ENCODE results near the gene PIGQ. TPM values are rescaled to one million over a fixed set of nuclear protein-coding genes. Genes with fewer than 3 reads are reported as not detected.

PIGQ gene
- total RNA-seq, 1 donor from 2014 or later = 86.7 TPM

- Mint-ChIP-seq H3K27ac (no peak overlapping the region), H3K4me1 (peaks cover 7% of the 10 kb centered on the region), H3K36me3 (no peaks in the 10 kb centered on the region), H3K27me3 (ENCODE audit: low read depth) (no peaks in the 10 kb centered on the region), H3K4me3 (no peak overlapping the region), H3K9me3 (no peaks in the 10 kb centered on the region)
- no peak for TF ChIP-seq CTCF (IDR thresholded peaks at IDR 0.05; ENCODE audit: unreplicated experiment)
- DNase-seq (ENCODE audit: low spot score in 2 of 2, unreplicated experiment in 2 of 2) = no peak
Measured at GRCh38 chr16:631808-632358, 62.1 kb downstream of the PIGQ start.

- Mint-ChIP-seq H3K27me3 (ENCODE audit: low read depth) (no peaks in the 10 kb centered on the region), H3K36me3 (no peaks in the 10 kb centered on the region), H3K27ac (no peak overlapping the region), H3K4me3 (no peak overlapping the region), H3K9me3 (no peaks in the 10 kb centered on the region), H3K4me1 (peaks cover 7% of the 10 kb centered on the region)
- no peak for TF ChIP-seq CTCF (IDR thresholded peaks at IDR 0.05; ENCODE audit: unreplicated experiment)
- no peak for DNase-seq (ENCODE audit: low spot score in 2 of 2, unreplicated experiment in 2 of 2)
Measured at GRCh38 chr16:632486-633335, 62.9 kb downstream of the PIGQ start.

GRCh38 chr16:633336-634050, 63.7 kb downstream of the PIGQ start:
- peak overlapping the region; percentile 62 for H3K4me3 Mint-ChIP-seq
- H3K36me3 Mint-ChIP-seq = no peaks in the 10 kb centered on the region
- H3K27me3 Mint-ChIP-seq (ENCODE audit: low read depth) = no peaks in the 10 kb centered on the region
- no peak for TF ChIP-seq CTCF (IDR thresholded peaks at IDR 0.05; ENCODE audit: unreplicated experiment)
- no peak overlapping the region for H3K27ac Mint-ChIP-seq
- DNase-seq (ENCODE audit: low spot score in 2 of 2, unreplicated experiment in 2 of 2) = no peak
- H3K9me3 Mint-ChIP-seq = no peaks in the 10 kb centered on the region
- H3K4me1 Mint-ChIP-seq = peaks cover 7% of the 10 kb centered on the region

Small RNAs within 50 kb of the gene (microRNA-seq; reads per million reads assigned to microRNA genes)
- 1.2 reads per million for gene MIR3176
- gene MIR5587 = 2.1 reads per million

Other genes with a start within 250 kb of the PIGQ start
- gene AXIN1, start 217.2 kb upstream of the PIGQ start, total RNA-seq = 31.1 to 34.0 TPM (median 33.2 TPM) in 3 replicates
- gene MRPL28, start 199.4 kb upstream of the PIGQ start, total RNA-seq = 75.3 to 75.9 TPM (median 75.9 TPM) in 3 replicates
- 48.6 to 51.4 TPM (median 49.0 TPM) in 3 replicates for gene PGAP6, start 188.0 kb upstream of the PIGQ start, total RNA-seq
- gene NME4, start 172.8 kb upstream of the PIGQ start, total RNA-seq = 252 to 258 TPM (median 253 TPM) in 3 replicates
- gene DECR2, start 168.1 kb upstream of the PIGQ start, total RNA-seq = 29.3 to 35.4 TPM (median 31.2 TPM) in 3 replicates
- gene RAB11FIP3, start 144.3 kb upstream of the PIGQ start, total RNA-seq = 53.9 to 68.8 TPM (median 59.7 TPM) in 3 replicates
- 48.2 to 49.1 TPM (median 48.7 TPM) in 3 replicates for gene CAPN15, start 42.3 kb upstream of the PIGQ start, total RNA-seq
- 0.25 TPM in 1 of 3 replicates, not detected in the others for gene PRR35, start 9.6 kb upstream of the PIGQ start, total RNA-seq
- gene NHLRC4, start 3.0 kb upstream of the PIGQ start, total RNA-seq = 2.3 to 3.0 TPM (median 2.7 TPM) in 3 replicates
- gene RAB40C, start 20.1 kb downstream of the PIGQ start, total RNA-seq = 23.2 to 26.2 TPM (median 25.5 TPM) in 3 replicates
- 0.47 to 0.94 TPM (median 0.84 TPM) in 3 replicates for gene WFIKKN1, start 61.0 kb downstream of the PIGQ start, total RNA-seq
- 72.1 to 74.0 TPM (median 73.2 TPM) in 3 replicates for gene METTL26, start 66.3 kb downstream of the PIGQ start, total RNA-seq
- 20.5 to 24.6 TPM (median 21.7 TPM) in 3 replicates for gene MCRIP2, start 71.9 kb downstream of the PIGQ start, total RNA-seq
- 75.9 to 86.9 TPM (median 77.2 TPM) in 3 replicates for gene WDR90, start 79.4 kb downstream of the PIGQ start, total RNA-seq
- 190 to 207 TPM (median 194 TPM) in 3 replicates for gene RHOT2, start 98.2 kb downstream of the PIGQ start, total RNA-seq
- gene RHBDL1, start 105.7 kb downstream of the PIGQ start, total RNA-seq = 5.9 to 6.1 TPM (median 6.0 TPM) in 3 replicates
- 69.4 to 79.9 TPM (median 72.5 TPM) in 3 replicates for gene STUB1, start 110.4 kb downstream of the PIGQ start, total RNA-seq
- gene JMJD8, start 114.4 kb downstream of the PIGQ start, total RNA-seq = 46.1 to 51.2 TPM (median 46.5 TPM) in 3 replicates
- gene WDR24, start 120.4 kb downstream of the PIGQ start, total RNA-seq = 20.6 to 22.8 TPM (median 21.9 TPM) in 3 replicates
- 0.18 to 0.85 TPM (median 0.23 TPM) in 3 replicates for gene FBXL16, start 135.8 kb downstream of the PIGQ start, total RNA-seq
- 12.8 to 15.3 TPM (median 15.1 TPM) in 3 replicates for gene METRN, start 145.2 kb downstream of the PIGQ start, total RNA-seq
- gene ANTKMT, start 151.2 kb downstream of the PIGQ start, total RNA-seq = 26.2 to 33.8 TPM (median 27.5 TPM) in 3 replicates
- gene CCDC78, start 156.5 kb downstream of the PIGQ start, total RNA-seq = 2.5 to 3.2 TPM (median 2.7 TPM) in 3 replicates
- gene HAGHL, start 157.1 kb downstream of the PIGQ start, total RNA-seq = 6.4 to 8.6 TPM (median 7.4 TPM) in 3 replicates
- gene CIAO3, start 171.0 kb downstream of the PIGQ start, total RNA-seq = 39.9 to 46.0 TPM (median 45.1 TPM) in 3 replicates
- gene MSLN, start 190.8 kb downstream of the PIGQ start, total RNA-seq = 5.0 to 5.8 TPM (median 5.7 TPM) in 3 replicates
- gene RPUSD1, start 218.4 kb downstream of the PIGQ start, total RNA-seq = 21.5 to 23.0 TPM (median 21.9 TPM) in 3 replicates
- gene CHTF18, start 218.7 kb downstream of the PIGQ start, total RNA-seq = 85.6 to 89.2 TPM (median 87.5 TPM) in 3 replicates
- not detected in 3 replicates for gene GNG13, start 230.8 kb downstream of the PIGQ start, total RNA-seq

All from mesothelial cell of epicardium (in vitro differentiated cells).